ENCODE results near the gene BTN2A1. TPM values are rescaled to one million over a fixed set of nuclear protein-coding genes. Genes with fewer than 3 reads are reported as not detected.
A peak's percentile ranks its signal among the peaks of the same experiment; 100 is the strongest.

BTN2A1 gene
- total and polyA plus RNA-seq, 9 of the 15 experiments (the other 6 are each of a cell fraction or from before 2014, with no cell fraction given): 6.7 to 22.1 (median 16.4) TPM

- TF ChIP-seq, protein P1, sequence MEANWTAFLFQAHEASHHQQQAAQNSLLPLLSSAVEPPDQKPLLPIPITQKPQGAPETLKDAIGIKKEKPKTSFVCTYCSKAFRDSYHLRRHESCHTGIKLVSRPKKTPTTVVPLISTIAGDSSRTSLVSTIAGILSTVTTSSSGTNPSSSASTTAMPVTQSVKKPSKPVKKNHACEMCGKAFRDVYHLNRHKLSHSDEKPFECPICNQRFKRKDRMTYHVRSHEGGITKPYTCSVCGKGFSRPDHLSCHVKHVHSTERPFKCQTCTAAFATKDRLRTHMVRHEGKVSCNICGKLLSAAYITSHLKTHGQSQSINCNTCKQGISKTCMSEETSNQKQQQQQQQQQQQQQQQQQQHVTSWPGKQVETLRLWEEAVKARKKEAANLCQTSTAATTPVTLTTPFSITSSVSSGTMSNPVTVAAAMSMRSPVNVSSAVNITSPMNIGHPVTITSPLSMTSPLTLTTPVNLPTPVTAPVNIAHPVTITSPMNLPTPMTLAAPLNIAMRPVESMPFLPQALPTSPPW (CRISPR knock-in tag; IDR thresholded peaks at IDR 0.05): 0 out of 2 replicates have a peak, but pooled peaks have one; percentile 3
- TF ChIP-seq NRF1 (conservative IDR thresholded peaks at IDR 0.05 in 1 of 2, IDR thresholded peaks at IDR 0.05 in 1 of 2): no peak
- no peak for TF ChIP-seq SAFB2 (IDR thresholded peaks at IDR 0.05; ENCODE audit: borderline replicate concordance, low read depth, low read length, severe bottlenecking)
- 0 out of 2 replicates have a peak, but pooled peaks have one; percentile 39 for TF ChIP-seq ZNF766 (CRISPR knock-in tag; conservative IDR thresholded peaks at IDR 0.05)
- no peak for TF ChIP-seq ZNF232 (CRISPR knock-in tag; IDR thresholded peaks at IDR 0.05)
- TF ChIP-seq NFXL1 (CRISPR knock-in tag; IDR thresholded peaks at IDR 0.05): 0 out of 2 replicates have a peak, but pooled peaks have one; percentile 81
- no peak for TF ChIP-seq POU5F1 (IDR thresholded peaks at IDR 0.05; ENCODE audit: borderline replicate concordance, low read depth, low read length, partially characterized antibody)
- no peak for TF ChIP-seq TCF7 (IDR thresholded peaks at IDR 0.05; ENCODE audit: borderline replicate concordance)
- TF ChIP-seq HNRNPH1 (optimal IDR thresholded peaks at IDR 0.05; ENCODE audit: low read depth, low read length): no peak
- TF ChIP-seq NONO (IDR thresholded peaks at IDR 0.05; ENCODE audit: low read depth in 2 of 2, low read length in 1 of 2): no peak
- TF ChIP-seq, protein P2, sequence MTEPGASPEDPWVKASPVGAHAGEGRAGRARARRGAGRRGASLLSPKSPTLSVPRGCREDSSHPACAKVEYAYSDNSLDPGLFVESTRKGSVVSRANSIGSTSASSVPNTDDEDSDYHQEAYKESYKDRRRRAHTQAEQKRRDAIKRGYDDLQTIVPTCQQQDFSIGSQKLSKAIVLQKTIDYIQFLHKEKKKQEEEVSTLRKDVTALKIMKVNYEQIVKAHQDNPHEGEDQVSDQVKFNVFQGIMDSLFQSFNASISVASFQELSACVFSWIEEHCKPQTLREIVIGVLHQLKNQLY (CRISPR knock-in tag; conservative IDR thresholded peaks at IDR 0.05): 0 out of 4 replicates have a peak, but pooled peaks of 1 of the 2 experiments have one; percentile 41
- no peak for TF ChIP-seq HCFC1 (IDR thresholded peaks at IDR 0.05; ENCODE audit: low read depth, low read length)
- TF ChIP-seq ZNF444 (CRISPR knock-in tag; IDR thresholded peaks at IDR 0.05): 0 out of 2 replicates have a peak, but pooled peaks have one; percentile 24
- no peak for TF ChIP-seq ZNF551 (CRISPR knock-in tag; IDR thresholded peaks at IDR 0.05)
- 0 out of 2 replicates have a peak, but pooled peaks have one; percentile 22 for TF ChIP-seq ZNF512 (tag; IDR thresholded peaks at IDR 0.05)
- TF ChIP-seq NR2C2 (CRISPR knock-in tag; IDR thresholded peaks at IDR 0.05): no peak
- 0 out of 2 replicates have a peak, but pooled peaks have one; percentile 27 for TF ChIP-seq NR2C2 (tag; IDR thresholded peaks at IDR 0.05)
- 0 out of 2 replicates have a peak, but pooled peaks have one; percentile 48 for TF ChIP-seq ZNF589 (CRISPR knock-in tag; IDR thresholded peaks at IDR 0.05; ENCODE audit: low read depth)
- no peak for TF ChIP-seq TFAP4 (CRISPR knock-in tag; IDR thresholded peaks at IDR 0.05; ENCODE audit: borderline replicate concordance)
Measured at GRCh38 chr6:26439151-26440125, 18.3 kb upstream of the BTN2A1 start (continued).
